Activated naive CD8-positive, alpha-beta T cell treated with anti-CD3 and anti-CD28 coated beads for 36 hours (primary cell): ENCODE results near the gene KCNK3. TPM values are rescaled to one million over a fixed set of nuclear protein-coding genes. Genes with fewer than 3 reads are reported as not detected.
"Not testable (repeated sequence)": the region's sequence is repeated elsewhere in the genome, so short reads cannot be mapped to it uniquely, and the experiment has no call there.

Source experiments
- DNase-seq: peaks from one replicate; pipeline ENCODE4 v3.0.0; 2021
- H3K27ac Mint-ChIP-seq: one replicate; pipeline ENCODE4 v1.8.0; 2022; ENCODE audit warnings: mild to moderate bottlenecking, moderate library complexity, mixed read lengths
- H3K27me3 Mint-ChIP-seq: one replicate; pipeline ENCODE4 v1.8.0; 2022; ENCODE audit warnings: mild to moderate bottlenecking, mixed read lengths
- H3K36me3 Mint-ChIP-seq: one replicate; pipeline ENCODE4 v1.8.0; 2021; ENCODE audit warnings: mild to moderate bottlenecking, mixed read lengths
- H3K4me1 Mint-ChIP-seq: one replicate; pipeline ENCODE4 v1.8.0; 2021; ENCODE audit warnings: mixed read lengths
- H3K4me3 Mint-ChIP-seq: one replicate; pipeline ENCODE4 v1.8.0; 2022; ENCODE audit warnings: mild to moderate bottlenecking, moderate library complexity, mixed read lengths
- H3K9me3 Mint-ChIP-seq: one replicate; pipeline ENCODE4 v1.8.0; 2022; ENCODE audit warnings: mixed read lengths
- total RNA-seq, 2 experiments: library from RNA; stranded (reverse); gene quantifications; one replicate each; pipeline ENCODE4 v1.2.3, GENCODE V29; 2021

KCNK3 gene
- total RNA-seq, 2 experiments from 2014 or later = not detected

- H3K27ac Mint-ChIP-seq = no peak overlapping the region
- peaks cover 8% of the 10 kb centered on the region for H3K4me1 Mint-ChIP-seq
- H3K27me3 Mint-ChIP-seq = peaks cover 3% of the 10 kb centered on the region
- no peak overlapping the region for H3K4me3 Mint-ChIP-seq
- no peak for DNase-seq
- no peaks in the 10 kb centered on the region for H3K36me3 Mint-ChIP-seq
- H3K9me3 Mint-ChIP-seq = no peaks in the 10 kb centered on the region
Measured at GRCh38 chr2:26754972-26755670, 62.6 kb downstream of the KCNK3 start.

GRCh38 chr2:26756337-26756736, 63.8 kb downstream of the KCNK3 start:
- H3K9me3 Mint-ChIP-seq = no peaks in the 10 kb centered on the region
- no peak overlapping the region for H3K4me3 Mint-ChIP-seq
- H3K36me3 Mint-ChIP-seq = no peaks in the 10 kb centered on the region
- H3K27me3 Mint-ChIP-seq = peaks cover 3% of the 10 kb centered on the region
- H3K4me1 Mint-ChIP-seq = peaks cover 8% of the 10 kb centered on the region
- H3K27ac Mint-ChIP-seq = no peak overlapping the region
- DNase-seq = no peak

GRCh38 chr2:26757873-26758789, 65.6 kb downstream of the KCNK3 start:
- Mint-ChIP-seq H3K4me1 (peaks cover 12% of the 10 kb centered on the region), H3K4me3 (no peak overlapping the region), H3K27ac (no peak overlapping the region), H3K36me3 (no peaks in the 10 kb centered on the region), H3K27me3 (peaks cover 3% of the 10 kb centered on the region), H3K9me3 (no peaks in the 10 kb centered on the region)
- no peak for DNase-seq

- Mint-ChIP-seq H3K4me1 (peaks cover 12% of the 10 kb centered on the region), H3K27ac (no peak overlapping the region)
- no peak for DNase-seq
Measured at GRCh38 chr2:26758790-26759321, 66.3 kb downstream of the KCNK3 start.

GRCh38 chr2:26759845-26760244, 67.3 kb downstream of the KCNK3 start:
- DNase-seq = no peak
- Mint-ChIP-seq H3K4me3 (no peak overlapping the region), H3K27me3 (no peaks in the 10 kb centered on the region), H3K4me1 (peaks cover 14% of the 10 kb centered on the region), H3K36me3 (no peaks in the 10 kb centered on the region), H3K27ac (no peak overlapping the region), H3K9me3 (no peaks in the 10 kb centered on the region)

More at GRCh38 chr2:26758790-26759321, 66.3 kb downstream of the KCNK3 start:
- Mint-ChIP-seq H3K4me3 (no peak overlapping the region), H3K36me3 (no peaks in the 10 kb centered on the region), H3K9me3 (no peaks in the 10 kb centered on the region), H3K27me3 (peaks cover 3% of the 10 kb centered on the region)

GRCh38 chr2:26760991-26761390, 68.5 kb downstream of the KCNK3 start:
- H3K36me3 Mint-ChIP-seq, DNase-seq, H3K4me3 Mint-ChIP-seq, H3K9me3 Mint-ChIP-seq, H3K27me3 Mint-ChIP-seq, H3K27ac Mint-ChIP-seq: not testable (repeated sequence)
- H3K4me1 Mint-ChIP-seq = peaks cover 26% of the 10 kb centered on the region

- no peaks in the 10 kb centered on the region for H3K9me3 Mint-ChIP-seq
- H3K4me1 Mint-ChIP-seq = peaks cover 25% of the 10 kb centered on the region
- no peak overlapping the region for H3K27ac Mint-ChIP-seq
- no peaks in the 10 kb centered on the region for H3K36me3 Mint-ChIP-seq
- no peaks in the 10 kb centered on the region for H3K27me3 Mint-ChIP-seq
- no peak overlapping the region for H3K4me3 Mint-ChIP-seq
- DNase-seq = no peak
Measured at GRCh38 chr2:26763019-26763418, 70.5 kb downstream of the KCNK3 start.

GRCh38 chr2:26764078-26764887, 71.8 kb downstream of the KCNK3 start, which contains the start of gene SLC35F6:
Gene SLC35F6 (plus strand): TSS chr2:26764284. CDS start chr2:26764350, 66 bp downstream.
- H3K9me3 Mint-ChIP-seq = no peaks in the 10 kb centered on the region
- DNase-seq = peak; percentile 90
- H3K4me3 Mint-ChIP-seq = peak within 1 kb of the TSS; percentile 93
- no peaks in the 10 kb centered on the region for H3K36me3 Mint-ChIP-seq
- peaks cover 29% of the 10 kb centered on the region for H3K4me1 Mint-ChIP-seq
- peak within 1 kb of the TSS; percentile 81 for H3K27ac Mint-ChIP-seq
- no peaks in the 10 kb centered on the region for H3K27me3 Mint-ChIP-seq

GRCh38 chr2:26764906-26765305, 72.4 kb downstream of the KCNK3 start:
- Mint-ChIP-seq H3K36me3 (no peaks in the 10 kb centered on the region), H3K27me3 (no peaks in the 10 kb centered on the region), H3K27ac (peak overlapping the region; percentile 81), H3K9me3 (no peaks in the 10 kb centered on the region), H3K4me1 (peaks cover 33% of the 10 kb centered on the region), H3K4me3 (peak overlapping the region; percentile 93)
- DNase-seq = no peak

- Mint-ChIP-seq H3K4me1 (peaks cover 37% of the 10 kb centered on the region), H3K27ac (no peak overlapping the region), H3K36me3 (no peaks in the 10 kb centered on the region), H3K27me3 (no peaks in the 10 kb centered on the region), H3K9me3 (no peaks in the 10 kb centered on the region), H3K4me3 (peak overlapping the region; percentile 93)
- DNase-seq = no peak
Measured at GRCh38 chr2:26765475-26766200, 73.1 kb downstream of the KCNK3 start.

- Mint-ChIP-seq H3K4me3 (no peak overlapping the region), H3K4me1 (peaks cover 45% of the 10 kb centered on the region), H3K9me3 (no peaks in the 10 kb centered on the region), H3K27ac (no peak overlapping the region), H3K36me3 (peaks cover 2% of the 10 kb centered on the region), H3K27me3 (no peaks in the 10 kb centered on the region)
- no peak for DNase-seq
Measured at GRCh38 chr2:26767129-26767528, 74.6 kb downstream of the KCNK3 start.

GRCh38 chr2:26767894-26768487, 75.5 kb downstream of the KCNK3 start:
- Mint-ChIP-seq H3K27ac (no peak overlapping the region), H3K4me1 (peaks cover 52% of the 10 kb centered on the region), H3K9me3 (no peaks in the 10 kb centered on the region), H3K27me3 (no peaks in the 10 kb centered on the region), H3K36me3 (peaks cover 5% of the 10 kb centered on the region), H3K4me3 (no peak overlapping the region)
- no peak for DNase-seq

GRCh38 chr2:26768759-26769088, 76.2 kb downstream of the KCNK3 start:
- Mint-ChIP-seq H3K27ac (no peak overlapping the region), H3K36me3 (peaks cover 5% of the 10 kb centered on the region), H3K4me1 (peaks cover 50% of the 10 kb centered on the region), H3K4me3 (no peak overlapping the region), H3K27me3 (no peaks in the 10 kb centered on the region), H3K9me3 (no peaks in the 10 kb centered on the region)
- no peak for DNase-seq
